ENCODE data around the gene ATOH7. TPM values are rescaled to one million over a fixed set of nuclear protein-coding genes. Genes with fewer than 3 reads are reported as not detected.

ATOH7 gene
- total RNA-seq, 1 experiment from 2014 or later: not detected

DNA sequence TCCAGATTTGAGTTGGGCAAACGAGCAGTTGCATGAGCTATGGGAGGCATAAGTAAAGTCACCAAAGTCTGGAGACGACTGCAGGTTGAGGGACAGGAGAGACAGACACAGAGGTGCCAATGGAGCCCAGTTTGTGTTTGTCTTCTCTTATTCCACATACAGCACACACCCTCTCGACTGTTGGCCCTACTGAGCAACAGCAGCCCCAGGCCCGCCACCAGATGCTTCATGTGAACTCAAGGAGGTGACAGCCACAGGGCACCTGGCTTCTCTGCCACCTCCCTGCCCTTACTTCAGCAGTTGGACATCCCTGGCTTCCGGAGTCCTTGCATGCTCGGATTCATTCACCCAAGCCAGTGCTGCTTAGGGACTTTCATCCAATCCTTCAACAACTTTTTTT lies 6.5 kb upstream of the ATOH7 start:
- H3K9ac ChIP-seq (ENCODE audit: low read length): no peak overlapping the region
- no peaks in the 10 kb centered on the region for H3K27me3 ChIP-seq (ENCODE audit: insufficient read depth, low read length)
- no peaks in the 10 kb centered on the region for H3K79me2 ChIP-seq (ENCODE audit: insufficient read depth, low read length)
- BruUV-seq (replicated peaks): no TSS peak
- intact Hi-C loops (cut with micrococcal nuclease): no loop called here
- no peak overlapping the region for H3K4me3 ChIP-seq (replicated peaks in 1 of 2; ENCODE audit: low read depth in 1 of 2, low read length in 2 of 2)
- ChIA-PET POLR2A (no interaction called here), CTCF (no interaction called here), RAD21 (ENCODE audit: low non-redundant PET in 1 of 2, low total read pairs in 2 of 2, uncharacterized antibody in 2 of 2, unreplicated experiment in 2 of 2) (no interaction called here)
- H4K20me1 ChIP-seq (ENCODE audit: insufficient read depth): no peaks in the 10 kb centered on the region
- H3K36me3 ChIP-seq (ENCODE audit: control insufficient read depth in 1 of 2, insufficient read depth in 2 of 2, low read length in 2 of 2): no peaks in the 10 kb centered on the region
- no peak overlapping the region for H3K4me2 ChIP-seq (ENCODE audit: low read length)
- ATAC-seq (no peak), DNase-seq (ENCODE audit: low read depth, low spot score) (no peak)
- no peak for TF ChIP-seq POLR2A (IDR thresholded peaks at IDR 0.05; ENCODE audit: borderline replicate concordance, extremely low read depth, insufficient read depth, insufficient read length)
- TF ChIP-seq FOSL1 (IDR thresholded peaks at IDR 0.05; ENCODE audit: low read depth): no peak
- TF ChIP-seq RAD21 (IDR thresholded peaks at IDR 0.05; ENCODE audit: low read depth): no peak
- TF ChIP-seq ZFX (IDR thresholded peaks at IDR 0.05): no peak
- no peak for TF ChIP-seq SP1 (IDR thresholded peaks at IDR 0.05; ENCODE audit: low read depth)
- TF ChIP-seq SRF (IDR thresholded peaks at IDR 0.05; ENCODE audit: low read depth): no peak
- TF ChIP-seq, protein P1, sequence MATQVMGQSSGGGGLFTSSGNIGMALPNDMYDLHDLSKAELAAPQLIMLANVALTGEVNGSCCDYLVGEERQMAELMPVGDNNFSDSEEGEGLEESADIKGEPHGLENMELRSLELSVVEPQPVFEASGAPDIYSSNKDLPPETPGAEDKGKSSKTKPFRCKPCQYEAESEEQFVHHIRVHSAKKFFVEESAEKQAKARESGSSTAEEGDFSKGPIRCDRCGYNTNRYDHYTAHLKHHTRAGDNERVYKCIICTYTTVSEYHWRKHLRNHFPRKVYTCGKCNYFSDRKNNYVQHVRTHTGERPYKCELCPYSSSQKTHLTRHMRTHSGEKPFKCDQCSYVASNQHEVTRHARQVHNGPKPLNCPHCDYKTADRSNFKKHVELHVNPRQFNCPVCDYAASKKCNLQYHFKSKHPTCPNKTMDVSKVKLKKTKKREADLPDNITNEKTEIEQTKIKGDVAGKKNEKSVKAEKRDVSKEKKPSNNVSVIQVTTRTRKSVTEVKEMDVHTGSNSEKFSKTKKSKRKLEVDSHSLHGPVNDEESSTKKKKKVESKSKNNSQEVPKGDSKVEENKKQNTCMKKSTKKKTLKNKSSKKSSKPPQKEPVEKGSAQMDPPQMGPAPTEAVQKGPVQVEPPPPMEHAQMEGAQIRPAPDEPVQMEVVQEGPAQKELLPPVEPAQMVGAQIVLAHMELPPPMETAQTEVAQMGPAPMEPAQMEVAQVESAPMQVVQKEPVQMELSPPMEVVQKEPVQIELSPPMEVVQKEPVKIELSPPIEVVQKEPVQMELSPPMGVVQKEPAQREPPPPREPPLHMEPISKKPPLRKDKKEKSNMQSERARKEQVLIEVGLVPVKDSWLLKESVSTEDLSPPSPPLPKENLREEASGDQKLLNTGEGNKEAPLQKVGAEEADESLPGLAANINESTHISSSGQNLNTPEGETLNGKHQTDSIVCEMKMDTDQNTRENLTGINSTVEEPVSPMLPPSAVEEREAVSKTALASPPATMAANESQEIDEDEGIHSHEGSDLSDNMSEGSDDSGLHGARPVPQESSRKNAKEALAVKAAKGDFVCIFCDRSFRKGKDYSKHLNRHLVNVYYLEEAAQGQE (IDR thresholded peaks at IDR 0.05; ENCODE audit: low read depth): no peak
- no peaks in the 10 kb centered on the region for H3K9me2 ChIP-seq (ENCODE audit: insufficient read depth)
- H3K27ac ChIP-seq (ENCODE audit: low read depth, low read length): no peak overlapping the region
- H3K9me3 ChIP-seq (ENCODE audit: control insufficient read depth in 1 of 2, insufficient read depth in 1 of 2, low read depth in 1 of 2, low read length in 2 of 2): no peaks in the 10 kb centered on the region
- H2AFZ ChIP-seq (ENCODE audit: low read depth, low read length, poor library complexity, severe bottlenecking): no peak overlapping the region
- H3K4me1 ChIP-seq (ENCODE audit: control insufficient read depth in 1 of 2, insufficient read depth in 2 of 2, low read length in 2 of 2): no peaks in the 10 kb centered on the region

DNA sequence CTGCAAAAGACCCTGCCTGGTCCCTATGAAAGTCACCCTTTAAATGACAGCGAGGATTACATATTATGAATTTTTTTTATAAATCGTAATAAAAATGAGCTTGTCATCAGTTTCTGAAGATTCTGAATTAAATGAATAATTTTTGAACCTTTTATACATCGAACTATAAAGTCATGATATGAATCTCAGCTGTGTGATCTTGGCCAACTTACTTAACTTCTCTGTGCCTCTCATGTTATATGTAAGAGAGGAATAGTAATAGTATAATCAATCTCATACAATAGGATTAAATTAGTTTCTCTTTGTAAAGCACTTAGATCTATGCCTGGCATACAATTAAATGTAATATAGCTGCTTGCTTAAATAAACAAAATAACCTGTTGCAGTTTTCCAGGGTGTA lies 5.3 kb upstream of the ATOH7 start:
- ChIA-PET CTCF (no interaction called here), RAD21 (ENCODE audit: low non-redundant PET in 1 of 2, low total read pairs in 2 of 2, uncharacterized antibody in 2 of 2, unreplicated experiment in 2 of 2) (no interaction called here), POLR2A (no interaction called here)
- H4K20me1 ChIP-seq (ENCODE audit: insufficient read depth): no peaks in the 10 kb centered on the region
- no peak overlapping the region for H2AFZ ChIP-seq (ENCODE audit: low read depth, low read length, poor library complexity, severe bottlenecking)
- no peaks in the 10 kb centered on the region for H3K36me3 ChIP-seq (ENCODE audit: control insufficient read depth in 1 of 2, insufficient read depth in 2 of 2, low read length in 2 of 2)
- BruUV-seq (replicated peaks): no TSS peak
- no peak overlapping the region for H3K9ac ChIP-seq (ENCODE audit: low read length)
- intact Hi-C loops (cut with micrococcal nuclease): no loop called here
- ATAC-seq (no peak), DNase-seq (ENCODE audit: low read depth, low spot score) (no peak)
- H3K79me2 ChIP-seq (ENCODE audit: insufficient read depth, low read length): no peaks in the 10 kb centered on the region
- no peaks in the 10 kb centered on the region for H3K9me2 ChIP-seq (ENCODE audit: insufficient read depth)
- no peaks in the 10 kb centered on the region for H3K4me1 ChIP-seq (ENCODE audit: control insufficient read depth in 1 of 2, insufficient read depth in 2 of 2, low read length in 2 of 2)
- H3K27me3 ChIP-seq (ENCODE audit: insufficient read depth, low read length): no peaks in the 10 kb centered on the region
- no peak overlapping the region for H3K4me3 ChIP-seq (replicated peaks in 1 of 2; ENCODE audit: low read depth in 1 of 2, low read length in 2 of 2)
- H3K27ac ChIP-seq (ENCODE audit: low read depth, low read length): no peak overlapping the region
- no peak overlapping the region for H3K4me2 ChIP-seq (ENCODE audit: low read length)
- no peaks in the 10 kb centered on the region for H3K9me3 ChIP-seq (ENCODE audit: control insufficient read depth in 1 of 2, insufficient read depth in 1 of 2, low read depth in 1 of 2, low read length in 2 of 2)
- no peak for TF ChIP-seq RAD21 (IDR thresholded peaks at IDR 0.05; ENCODE audit: low read depth)
- no peak for TF ChIP-seq POLR2A (IDR thresholded peaks at IDR 0.05; ENCODE audit: borderline replicate concordance, extremely low read depth, insufficient read depth, insufficient read length)
- TF ChIP-seq JUND (IDR thresholded peaks at IDR 0.05): no peak
- no peak for TF ChIP-seq SRF (IDR thresholded peaks at IDR 0.05; ENCODE audit: low read depth)
- no peak for TF ChIP-seq SIN3A (IDR thresholded peaks at IDR 0.05; ENCODE audit: low read depth)
- TF ChIP-seq TCF7L2 (IDR thresholded peaks at IDR 0.05; ENCODE audit: borderline replicate concordance, extremely low read depth, insufficient read depth, insufficient read length): no peak
- no peak for TF ChIP-seq FOSL1 (IDR thresholded peaks at IDR 0.05; ENCODE audit: low read depth)
- TF ChIP-seq, protein P2, sequence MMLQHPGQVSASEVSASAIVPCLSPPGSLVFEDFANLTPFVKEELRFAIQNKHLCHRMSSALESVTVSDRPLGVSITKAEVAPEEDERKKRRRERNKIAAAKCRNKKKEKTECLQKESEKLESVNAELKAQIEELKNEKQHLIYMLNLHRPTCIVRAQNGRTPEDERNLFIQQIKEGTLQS (IDR thresholded peaks at IDR 0.05): no peak
- no peak for TF ChIP-seq CEBPB (IDR thresholded peaks at IDR 0.05; ENCODE audit: low read depth)
- TF ChIP-seq SP1 (IDR thresholded peaks at IDR 0.05; ENCODE audit: low read depth): no peak
- TF ChIP-seq, protein P3, sequence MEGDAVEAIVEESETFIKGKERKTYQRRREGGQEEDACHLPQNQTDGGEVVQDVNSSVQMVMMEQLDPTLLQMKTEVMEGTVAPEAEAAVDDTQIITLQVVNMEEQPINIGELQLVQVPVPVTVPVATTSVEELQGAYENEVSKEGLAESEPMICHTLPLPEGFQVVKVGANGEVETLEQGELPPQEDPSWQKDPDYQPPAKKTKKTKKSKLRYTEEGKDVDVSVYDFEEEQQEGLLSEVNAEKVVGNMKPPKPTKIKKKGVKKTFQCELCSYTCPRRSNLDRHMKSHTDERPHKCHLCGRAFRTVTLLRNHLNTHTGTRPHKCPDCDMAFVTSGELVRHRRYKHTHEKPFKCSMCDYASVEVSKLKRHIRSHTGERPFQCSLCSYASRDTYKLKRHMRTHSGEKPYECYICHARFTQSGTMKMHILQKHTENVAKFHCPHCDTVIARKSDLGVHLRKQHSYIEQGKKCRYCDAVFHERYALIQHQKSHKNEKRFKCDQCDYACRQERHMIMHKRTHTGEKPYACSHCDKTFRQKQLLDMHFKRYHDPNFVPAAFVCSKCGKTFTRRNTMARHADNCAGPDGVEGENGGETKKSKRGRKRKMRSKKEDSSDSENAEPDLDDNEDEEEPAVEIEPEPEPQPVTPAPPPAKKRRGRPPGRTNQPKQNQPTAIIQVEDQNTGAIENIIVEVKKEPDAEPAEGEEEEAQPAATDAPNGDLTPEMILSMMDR (IDR thresholded peaks at IDR 0.05 in 2 of 3, conservative IDR thresholded peaks at IDR 0.05 in 1 of 3; ENCODE audit: borderline replicate concordance in 1 of 3, insufficient read depth in 1 of 3, low read depth in 2 of 3, low read length in 2 of 3): no peak
- TF ChIP-seq ZNF274 (IDR thresholded peaks at IDR 0.05; ENCODE audit: low read depth, low read length): no peak
- TF ChIP-seq ZFX (IDR thresholded peaks at IDR 0.05): no peak
- TF ChIP-seq EGR1 (IDR thresholded peaks at IDR 0.05; ENCODE audit: low read depth): no peak
- TF ChIP-seq ELF1 (IDR thresholded peaks at IDR 0.05; ENCODE audit: borderline replicate concordance, low read depth): no peak
- TF ChIP-seq EZH2phosphoT487 (IDR thresholded peaks at IDR 0.05; ENCODE audit: borderline replicate concordance): no peak
